Skin epidermis (tissue), 12 donors: ENCODE results near the gene MDFI.

ENCODE experiments used
- H3K27ac ChIP-seq, 21 experiments: fragments of 200-600 bp; sonication (generic) in 11 of 21; one replicate each; pipeline ENCODE4 v1.5.0; 2020; ENCODE audit warnings: mild to moderate bottlenecking in 3 of 21, inconsistent platforms in 2 of 21, moderate library complexity in 2 of 21
- H3K4me3 ChIP-seq, 7 experiments: fragments of 200-600 bp; sonication (generic) in 2 of 7; one replicate each; pipeline ENCODE4 v1.5.0; 2020; ENCODE audit warnings: inconsistent platforms in 2 of 7, mild to moderate bottlenecking in 2 of 7, moderate library complexity in 1 of 7

The MDFI gene

GRCh38 chr6:41658636-41659035, 20.4 kb downstream of the MDFI start:
- Histone ChIP-seq H3K27ac (no peak overlapping the region), H3K4me3 (no peak overlapping the region)

GRCh38 chr6:41659935-41660334, 21.7 kb downstream of the MDFI start:
- Histone ChIP-seq H3K27ac (no peak overlapping the region), H3K4me3 (no peak overlapping the region)

- Histone ChIP-seq H3K4me3 (no peak overlapping the region), H3K27ac (no peak overlapping the region)
These were observed 25.3 kb downstream of the MDFI start for GRCh38 chr6:41663568-41663967.

GRCh38 chr6:41664271-41664670, 26.0 kb downstream of the MDFI start:
- H3K4me3 ChIP-seq = no peak overlapping the region
- H3K27ac ChIP-seq = no peak overlapping the region

GRCh38 chr6:41667195-41667594, 28.9 kb downstream of the MDFI start:
- H3K27ac ChIP-seq = no peak overlapping the region
- H3K4me3 ChIP-seq = no peak overlapping the region

- no peak overlapping the region for H3K4me3 ChIP-seq
- no peak overlapping the region for H3K27ac ChIP-seq
These were observed 30.7 kb downstream of the MDFI start for GRCh38 chr6:41668968-41669367.

GRCh38 chr6:41670703-41671360, 32.6 kb downstream of the MDFI start:
- H3K4me3 ChIP-seq = no peak overlapping the region
- no peak overlapping the region for H3K27ac ChIP-seq

GRCh38 chr6:41671376-41671775, 33.1 kb downstream of the MDFI start:
- no peak overlapping the region for H3K4me3 ChIP-seq
- no peak overlapping the region for H3K27ac ChIP-seq

GRCh38 chr6:41672016-41672415, 33.7 kb downstream of the MDFI start:
- Histone ChIP-seq H3K4me3 (no peak overlapping the region), H3K27ac (no peak overlapping the region)

GRCh38 chr6:41672816-41673703, 34.8 kb downstream of the MDFI start:
- H3K27ac ChIP-seq = no peak overlapping the region
- no peak overlapping the region for H3K4me3 ChIP-seq

- no peak overlapping the region for H3K4me3 ChIP-seq
These were observed 35.4 kb downstream of the MDFI start for GRCh38 chr6:41673704-41674000.

GRCh38 chr6:41674231-41675000, 36.1 kb downstream of the MDFI start:
- no peak overlapping the region for H3K4me3 ChIP-seq
- no peak overlapping the region for H3K27ac ChIP-seq

More at GRCh38 chr6:41673704-41674000, 35.4 kb downstream of the MDFI start:
- no peak overlapping the region for H3K27ac ChIP-seq

GRCh38 chr6:41675176-41675775, 37.0 kb downstream of the MDFI start:
- H3K4me3 ChIP-seq = no peak overlapping the region
- no peak overlapping the region for H3K27ac ChIP-seq

GRCh38 chr6:41675992-41676391, 37.7 kb downstream of the MDFI start:
- no peak overlapping the region for H3K27ac ChIP-seq
- no peak overlapping the region for H3K4me3 ChIP-seq

- H3K4me3 ChIP-seq = no peak overlapping the region
- no peak overlapping the region for H3K27ac ChIP-seq
These were observed 38.2 kb downstream of the MDFI start for GRCh38 chr6:41676431-41676830.

- Histone ChIP-seq H3K27ac (no peak overlapping the region), H3K4me3 (no peak overlapping the region)
These were observed 39.1 kb downstream of the MDFI start for GRCh38 chr6:41677124-41677921.

- no peak overlapping the region for H3K27ac ChIP-seq
- H3K4me3 ChIP-seq = no peak overlapping the region
These were observed 40.3 kb downstream of the MDFI start for GRCh38 chr6:41678511-41679084.

- Histone ChIP-seq H3K27ac (no peak overlapping the region), H3K4me3 (no peak overlapping the region)
These were observed 41.4 kb downstream of the MDFI start for GRCh38 chr6:41679696-41680095.
